HG02610 (cell line): Measurements from ENCODE around the gene UNC93B1.

Experiments used
- ATAC-seq: cut with Tn5 transposase; IDR thresholded peaks from one replicate; pipeline ENCODE4 v1.9.1; 2021; ENCODE audit warnings: mild to moderate bottlenecking, moderate library complexity; ENCODE audit not compliant: unreplicated experiment

Gene UNC93B1

DNA sequence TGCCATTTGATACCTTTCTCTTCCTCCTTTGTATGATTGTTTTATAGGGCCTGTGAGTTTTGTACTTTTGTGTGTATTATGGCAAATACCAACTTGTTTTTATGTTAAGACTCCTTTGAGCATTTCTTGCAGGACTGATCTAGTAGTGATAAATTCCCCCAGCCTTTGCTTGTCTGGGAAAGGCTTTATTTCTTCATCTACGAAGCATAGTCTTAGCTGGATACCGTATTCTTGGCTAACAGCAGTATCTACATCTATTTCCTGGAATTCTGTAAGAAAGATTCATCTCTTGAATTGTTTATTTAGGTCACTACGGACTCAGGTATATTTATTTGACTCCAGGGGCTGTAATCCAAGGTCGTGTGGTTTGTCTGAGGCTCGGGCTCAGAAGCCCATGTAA lies 20.6 kb upstream of the UNC93B1 start:
- no peak for ATAC-seq

DNA sequence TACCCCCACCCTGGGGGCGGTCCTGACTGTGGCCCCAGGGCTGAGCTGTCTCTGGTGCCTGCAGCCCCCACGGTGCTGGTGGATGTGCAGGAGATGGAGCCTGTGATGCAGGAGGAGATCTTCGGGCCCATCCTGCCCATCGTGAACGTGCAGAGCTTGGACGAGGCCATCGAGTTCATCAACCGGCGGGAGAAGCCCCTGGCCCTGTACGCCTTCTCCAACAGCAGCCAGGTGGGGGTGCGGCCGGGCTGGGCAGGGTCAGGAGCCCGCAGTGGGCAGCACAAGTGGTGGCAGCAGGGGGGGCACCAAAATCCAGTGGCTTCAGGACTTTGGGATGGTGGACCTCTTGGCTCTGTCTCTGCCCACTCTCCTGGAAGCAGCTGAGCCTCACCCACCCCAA lies 18.6 kb upstream of the UNC93B1 start:
- no peak for ATAC-seq

DNA sequence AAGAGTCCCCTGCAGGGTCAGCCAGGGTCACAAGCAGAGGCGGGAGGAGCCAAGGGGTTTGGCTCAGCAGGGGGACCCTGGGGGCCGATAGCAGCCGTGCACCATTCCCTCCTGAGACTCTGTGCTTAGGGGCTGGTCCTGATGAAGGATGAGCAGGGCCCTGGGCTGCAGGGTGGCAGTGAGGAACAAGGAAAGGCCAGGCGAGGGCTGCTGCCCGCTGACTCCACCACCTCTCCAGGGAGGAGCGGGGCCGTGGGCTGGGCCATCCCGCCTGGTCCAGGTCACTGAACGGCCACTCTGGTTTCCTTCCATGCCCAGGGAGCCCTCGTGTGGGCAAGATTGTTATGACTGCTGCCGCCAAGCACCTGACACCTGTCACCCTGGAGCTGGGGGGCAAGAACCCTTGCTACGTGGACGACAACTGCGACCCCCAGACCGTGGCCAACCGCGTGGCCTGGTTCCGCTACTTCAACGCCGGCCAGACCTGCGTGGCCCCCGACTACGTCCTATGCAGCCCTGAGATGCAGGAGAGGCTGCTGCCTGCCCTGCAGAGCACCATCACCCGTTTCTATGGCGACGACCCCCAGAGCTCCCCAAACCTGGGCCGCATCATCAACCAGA lies 17.4 kb upstream of the UNC93B1 start:
- no peak for ATAC-seq

DNA sequence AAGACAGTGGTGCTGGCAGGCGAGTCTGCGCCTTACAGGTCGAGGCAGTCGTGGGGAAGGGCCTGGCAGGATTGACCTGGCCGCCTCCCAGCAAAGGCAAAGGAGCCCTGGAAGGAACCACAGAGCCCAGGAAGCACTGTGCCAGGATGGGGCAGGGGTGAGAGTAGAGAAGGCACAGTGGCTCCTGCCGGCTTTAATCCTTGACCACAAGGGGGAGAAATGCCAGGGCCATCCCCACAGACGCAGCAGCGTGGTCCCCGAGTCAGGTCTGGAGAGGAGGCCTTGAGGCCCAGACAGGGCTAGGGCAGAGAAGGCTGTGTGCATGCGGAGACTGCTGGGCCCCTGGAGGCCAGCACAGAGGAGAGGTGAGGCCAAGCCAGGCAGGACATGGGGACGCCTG lies 16.7 kb upstream of the UNC93B1 start:
- ATAC-seq = no peak

DNA sequence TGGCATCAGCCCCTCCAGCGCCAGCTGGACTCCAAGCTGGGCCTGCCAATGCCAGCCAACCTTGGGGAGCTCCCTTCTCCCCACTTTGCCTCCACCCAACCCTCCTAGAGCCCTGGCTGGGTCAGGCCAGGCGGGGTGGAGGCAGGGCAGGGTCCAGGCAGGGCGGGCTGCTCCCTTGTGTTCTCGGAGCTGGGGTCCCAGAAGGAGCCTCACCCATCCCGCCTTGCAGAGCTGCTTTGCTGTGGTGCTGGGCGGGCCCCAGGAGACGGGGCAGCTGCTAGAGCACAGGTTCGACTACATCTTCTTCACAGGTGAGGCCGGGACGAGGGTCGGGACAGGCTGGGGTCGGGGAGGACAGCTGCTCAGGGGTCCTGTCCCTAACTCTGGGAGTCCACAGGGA lies 15.6 kb upstream of the UNC93B1 start:
- no peak for ATAC-seq

DNA sequence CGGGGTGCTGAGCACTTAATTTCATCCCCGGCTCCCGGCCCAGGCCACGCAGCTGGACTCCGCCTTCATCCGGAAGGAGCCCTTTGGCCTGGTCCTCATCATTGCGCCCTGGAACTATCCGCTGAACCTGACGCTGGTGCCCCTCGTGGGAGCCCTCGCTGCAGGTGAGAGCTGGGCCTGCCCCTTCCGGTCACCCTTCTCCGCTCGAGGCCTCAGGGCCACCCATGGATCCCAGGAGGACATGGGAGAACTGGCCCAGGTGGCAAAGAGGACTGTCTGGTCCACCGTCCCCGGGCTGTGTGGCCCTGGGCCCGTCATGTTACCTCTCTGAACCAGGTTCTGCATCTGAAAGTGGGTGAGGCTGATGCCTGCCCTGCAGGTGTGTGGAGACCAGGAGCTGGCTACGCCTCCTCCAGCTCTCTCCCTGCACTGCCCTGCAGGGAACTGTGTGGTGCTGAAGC lies 14.9 kb upstream of the UNC93B1 start:
- ATAC-seq = no peak

DNA sequence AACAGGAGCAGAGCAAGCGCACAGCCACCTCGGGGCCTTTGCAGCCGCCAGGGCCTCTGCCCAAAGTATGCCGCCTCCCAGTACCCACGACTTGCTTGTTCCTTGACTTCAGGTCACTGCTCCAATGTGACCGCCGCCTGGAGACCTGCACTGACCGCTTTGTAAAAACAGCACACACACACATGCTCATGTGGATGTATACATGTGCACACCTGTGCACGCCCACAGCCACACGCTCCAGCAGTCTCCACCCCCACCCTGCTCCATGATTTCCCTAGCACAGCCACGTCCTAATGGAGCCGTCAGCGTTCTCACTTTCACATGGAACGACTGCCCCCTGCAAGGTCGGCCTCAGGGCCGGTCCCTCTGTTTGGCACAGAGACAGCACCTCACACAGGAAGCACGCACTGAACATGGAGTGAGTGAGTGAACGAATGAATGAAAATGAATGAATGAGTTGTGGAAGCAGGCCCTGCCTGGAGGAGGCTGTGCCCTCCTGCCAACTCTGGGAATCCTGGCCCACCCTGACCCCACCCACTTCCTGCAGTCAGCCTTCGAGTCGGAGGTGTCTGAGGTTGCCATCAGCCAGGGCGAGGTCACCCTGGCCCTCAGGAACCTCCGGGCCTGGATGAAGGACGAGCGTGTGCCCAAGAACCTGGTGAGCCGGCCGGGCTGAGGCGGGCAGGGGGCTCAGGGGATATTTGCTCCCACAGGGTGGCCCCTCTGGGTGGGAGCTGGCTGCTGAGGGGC lies 14.3 kb upstream of the UNC93B1 start:
- no peak for ATAC-seq

DNA sequence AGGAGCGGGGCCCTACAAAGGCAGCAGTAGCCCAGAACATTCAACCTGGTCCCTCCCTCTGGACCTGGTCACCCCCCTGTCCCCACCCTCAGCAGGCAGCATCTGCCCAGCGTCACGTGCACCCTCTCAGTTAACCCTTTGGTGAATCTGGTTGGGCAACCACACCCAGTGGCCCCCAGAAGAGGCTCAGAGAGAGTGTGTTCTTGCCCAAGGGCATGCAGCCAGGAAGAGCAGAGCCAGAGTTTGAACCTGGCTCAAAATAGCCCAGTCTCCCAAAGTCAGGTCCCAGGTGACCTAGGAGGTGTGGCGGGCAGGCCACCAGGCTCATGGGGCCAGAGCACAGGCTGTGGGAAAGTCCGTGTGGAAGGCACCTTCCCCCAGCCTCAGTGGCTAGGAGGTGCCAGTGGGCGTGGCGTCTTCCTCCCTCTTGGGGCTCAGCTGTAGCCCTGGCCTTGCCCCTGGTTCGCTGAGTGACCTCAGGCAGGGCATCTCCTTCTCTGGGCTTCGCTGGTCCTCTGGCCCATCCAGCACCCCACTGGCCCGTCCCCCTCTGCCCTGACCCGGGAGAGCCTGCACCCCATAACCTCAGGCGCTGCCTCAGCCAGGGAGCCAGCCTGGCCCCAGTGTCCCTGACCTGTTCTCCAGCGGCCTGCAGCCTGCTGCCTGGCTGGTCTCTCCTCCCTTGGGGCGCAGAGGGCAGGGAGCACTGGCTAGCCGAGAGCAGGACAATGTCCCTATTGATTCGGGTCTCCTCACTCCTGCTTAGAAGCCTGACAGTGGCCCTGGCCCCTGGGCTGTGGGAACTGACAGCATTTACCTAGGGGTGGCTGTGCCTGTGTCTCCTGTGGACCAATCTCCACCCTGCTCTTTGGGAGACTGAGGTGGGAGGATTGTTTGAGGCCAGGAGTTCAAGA lies 13.3 kb upstream of the UNC93B1 start:
- no peak for ATAC-seq

DNA sequence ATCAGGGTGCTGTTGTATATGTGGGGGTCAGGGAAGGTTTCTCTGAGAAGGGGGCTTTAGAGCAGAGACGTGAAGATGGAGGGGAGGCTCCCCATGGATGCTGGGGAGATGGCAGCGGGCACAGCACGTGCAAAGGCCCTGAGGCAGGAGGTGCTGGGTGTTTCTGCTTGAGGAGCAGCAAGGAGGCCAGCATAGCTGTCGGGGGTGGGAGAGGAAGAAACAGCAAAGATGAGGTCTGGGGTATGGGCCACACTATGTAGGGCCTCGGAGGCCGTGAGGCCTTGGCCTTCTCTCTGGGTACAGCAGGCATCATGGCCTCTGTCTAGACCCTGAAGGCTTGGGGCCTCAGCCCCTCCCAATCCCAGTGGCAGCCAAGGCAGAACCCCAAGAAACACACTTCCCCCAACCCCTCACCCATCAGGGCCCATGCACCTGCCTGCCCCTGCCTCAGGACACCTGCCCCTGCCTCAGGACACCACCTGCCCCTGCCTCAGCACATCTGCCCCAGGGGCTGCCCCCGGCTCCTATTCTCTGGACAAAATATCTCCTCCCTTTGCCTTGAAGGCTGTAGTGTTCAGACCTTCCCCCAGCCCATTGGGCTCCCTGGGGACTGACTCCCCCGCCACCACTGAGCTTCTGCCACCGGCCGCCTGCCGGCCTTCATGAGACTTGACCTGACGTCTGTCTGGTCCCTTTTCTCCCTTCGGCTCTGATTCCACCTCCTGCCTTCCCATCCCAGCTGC lies 12.4 kb upstream of the UNC93B1 start:
- ATAC-seq = no peak

DNA sequence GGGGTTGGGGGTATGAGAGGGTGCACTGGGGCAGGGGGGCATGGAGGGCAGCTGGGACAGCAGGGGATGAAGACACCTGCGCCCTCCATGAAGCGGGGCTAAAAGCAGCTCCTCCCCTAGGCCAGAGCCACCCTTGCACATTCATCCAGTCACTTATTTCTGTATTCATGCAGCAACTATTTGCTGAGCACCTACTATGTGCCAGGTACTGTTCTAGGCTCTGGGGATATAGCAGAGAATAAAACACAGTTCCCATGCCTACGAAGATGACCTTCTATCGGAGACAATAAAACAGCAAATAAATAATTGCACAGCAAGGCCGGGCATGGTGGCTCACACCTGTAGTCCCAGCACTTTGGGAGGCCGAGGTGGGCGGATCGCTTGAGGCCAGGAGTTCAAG lies 11.6 kb upstream of the UNC93B1 start:
- no peak for ATAC-seq

DNA sequence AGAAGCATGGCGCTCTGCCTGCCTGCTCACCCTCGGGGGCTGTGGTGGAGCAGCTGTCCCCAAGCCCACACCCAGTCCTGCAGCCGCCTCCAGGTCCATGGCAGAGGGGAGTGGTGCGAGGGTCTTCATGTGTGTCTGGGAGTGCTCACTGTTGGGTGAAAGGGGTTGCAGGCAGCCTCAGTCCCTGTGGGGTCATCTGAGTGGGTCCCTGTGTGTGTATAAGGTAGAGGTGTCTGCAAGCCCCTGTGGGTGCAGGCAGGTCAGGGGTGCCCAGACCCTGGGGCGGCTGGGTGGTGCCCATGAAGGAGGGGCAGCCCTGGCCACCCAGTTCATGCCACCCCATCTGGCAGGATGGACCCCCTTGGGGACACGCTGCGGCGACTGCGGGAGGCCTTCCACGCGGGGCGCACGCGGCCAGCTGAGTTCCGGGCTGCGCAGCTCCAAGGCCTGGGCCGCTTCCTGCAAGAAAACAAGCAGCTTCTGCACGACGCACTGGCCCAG lies 11.1 kb upstream of the UNC93B1 start:
- ATAC-seq = no peak

DNA sequence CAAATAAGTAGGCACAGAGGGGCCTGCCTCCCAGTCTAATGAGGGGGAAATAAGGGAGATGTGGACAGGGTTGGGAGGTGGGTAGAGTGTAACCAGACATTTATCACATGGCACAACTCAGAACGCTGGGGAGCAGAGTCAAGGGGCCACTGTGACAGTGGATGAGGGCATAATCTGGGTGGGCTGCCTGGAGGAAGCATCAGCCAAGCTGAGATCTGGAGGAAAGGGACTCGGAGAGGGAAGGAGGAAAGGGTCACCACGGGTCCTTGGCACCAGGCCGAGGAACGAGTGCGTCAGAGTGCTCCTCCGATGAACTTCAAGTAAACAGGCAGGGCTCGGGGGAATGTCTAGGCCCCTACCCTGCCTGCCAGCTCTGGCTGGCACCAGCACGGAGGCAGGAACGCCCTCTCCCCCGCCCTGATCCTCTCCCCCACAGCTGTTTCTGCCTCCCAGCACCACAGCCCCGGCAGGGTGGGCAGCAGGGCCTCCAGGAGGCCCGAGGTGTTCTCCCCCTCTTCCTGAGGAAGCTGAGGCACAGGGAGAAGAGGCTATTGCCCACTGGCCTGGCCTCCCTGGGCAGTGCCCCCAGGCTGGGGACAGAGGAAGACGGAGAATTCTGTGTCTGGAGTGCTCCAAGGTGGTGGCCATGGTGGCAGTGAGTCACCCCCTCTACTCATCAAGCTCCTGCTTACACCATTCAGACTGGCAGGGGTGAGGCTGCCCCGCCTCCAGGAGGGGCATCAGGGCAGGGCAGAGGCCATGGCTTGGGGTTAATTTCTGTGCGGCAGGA lies 10.5 kb upstream of the UNC93B1 start:
- ATAC-seq = no peak

DNA sequence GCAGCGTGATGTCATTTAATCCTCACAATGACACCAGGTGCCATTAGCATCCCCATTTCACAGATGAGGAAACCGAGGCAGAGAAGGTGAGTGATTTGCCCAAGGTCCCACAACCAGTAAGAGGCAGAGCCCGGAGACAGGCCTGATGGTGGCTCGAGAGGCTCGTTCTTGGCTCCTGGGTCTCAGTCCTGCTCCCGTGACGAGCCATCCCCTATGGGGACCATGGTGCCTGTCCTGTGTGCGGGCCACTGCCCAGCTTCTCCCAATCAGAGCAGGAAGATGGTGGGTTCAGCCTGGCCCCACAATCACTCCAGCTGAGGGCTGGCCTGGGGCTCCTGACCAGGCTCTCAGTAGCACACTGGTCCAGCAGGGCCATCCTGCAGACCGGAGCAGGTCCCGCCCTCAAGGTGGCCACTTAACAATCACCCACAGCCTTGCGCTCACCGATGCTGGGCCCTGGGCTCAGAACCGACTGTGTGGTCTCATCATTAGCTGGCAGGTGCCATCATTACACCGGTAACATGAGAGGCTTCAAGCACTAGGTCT lies 9.8 kb upstream of the UNC93B1 start:
- no peak for ATAC-seq

DNA sequence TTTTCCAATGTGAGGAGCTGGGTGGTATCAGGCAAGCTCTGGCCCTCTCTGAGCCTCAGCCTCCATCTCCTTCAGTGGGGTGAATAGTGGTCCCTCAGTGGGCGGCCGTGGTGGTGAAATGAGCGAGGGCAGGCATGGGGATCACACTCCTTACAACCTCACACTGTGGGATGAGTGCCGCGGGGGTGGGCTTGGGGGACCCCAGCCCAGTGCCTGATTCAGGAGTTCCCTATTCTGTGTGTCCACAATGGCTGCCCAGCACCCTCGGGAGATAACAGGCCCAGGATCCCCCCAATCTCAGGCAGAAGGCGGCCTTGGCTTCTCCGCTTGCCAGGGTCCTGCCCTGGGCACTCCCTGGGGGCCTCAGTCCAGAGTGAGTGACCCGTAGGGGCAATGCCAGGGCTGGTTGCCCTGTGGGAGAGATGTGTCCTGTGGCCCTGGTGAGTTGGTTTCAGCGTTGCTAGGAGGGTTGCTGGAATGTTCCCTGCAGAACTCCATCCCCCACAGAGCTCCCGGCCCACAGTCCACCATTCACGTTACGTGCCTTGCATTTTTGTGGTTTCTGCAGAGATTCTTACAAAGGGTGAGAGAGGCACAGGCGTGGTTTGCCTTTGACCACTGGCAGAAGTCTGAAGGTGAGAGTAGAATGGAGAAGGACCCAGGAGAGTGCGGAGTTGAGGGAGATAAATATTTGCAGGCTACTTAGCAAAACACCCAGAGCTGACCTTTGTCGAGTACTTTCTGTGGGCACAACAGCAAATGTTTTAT lies 9.1 kb upstream of the UNC93B1 start:
- no peak for ATAC-seq

DNA sequence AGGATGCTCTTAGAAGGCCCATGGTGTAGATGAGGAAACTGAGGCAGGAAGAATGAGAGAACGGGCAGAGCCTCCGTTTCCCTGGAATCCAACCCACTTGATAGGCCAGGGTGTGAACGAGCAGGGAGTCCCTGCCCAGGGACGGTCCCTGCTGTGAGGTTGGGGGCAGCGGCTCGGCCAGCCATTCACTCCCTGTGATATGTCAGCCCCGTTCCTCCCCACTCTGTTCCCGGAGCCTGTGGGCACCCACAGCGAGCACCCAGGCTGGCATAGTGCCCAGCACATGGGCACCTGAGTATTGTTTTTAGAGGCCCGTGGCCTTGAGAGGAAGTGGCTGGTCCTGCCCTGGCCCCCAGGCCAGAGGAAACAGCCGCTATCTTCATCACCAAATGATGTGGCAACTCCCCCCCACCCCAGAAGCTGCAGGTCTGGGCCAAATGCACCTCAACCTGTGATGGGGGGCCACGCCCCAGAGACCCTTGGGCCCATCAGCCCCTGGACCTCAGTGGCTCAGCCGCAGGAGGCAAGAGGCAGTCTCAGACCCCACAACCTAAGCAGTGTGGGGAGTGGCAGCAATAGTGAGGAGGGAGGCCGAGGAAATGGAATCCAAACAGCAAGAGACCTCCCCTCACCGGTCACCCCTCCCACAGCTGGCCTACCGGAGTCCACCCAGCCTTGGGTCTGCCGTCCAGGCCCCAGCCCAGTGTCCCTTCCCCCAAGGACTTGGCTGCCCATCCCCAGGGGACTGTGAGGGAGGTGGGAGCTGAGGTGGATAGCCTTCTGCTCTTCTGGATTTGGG lies 8.3 kb upstream of the UNC93B1 start:
- no peak for ATAC-seq

DNA sequence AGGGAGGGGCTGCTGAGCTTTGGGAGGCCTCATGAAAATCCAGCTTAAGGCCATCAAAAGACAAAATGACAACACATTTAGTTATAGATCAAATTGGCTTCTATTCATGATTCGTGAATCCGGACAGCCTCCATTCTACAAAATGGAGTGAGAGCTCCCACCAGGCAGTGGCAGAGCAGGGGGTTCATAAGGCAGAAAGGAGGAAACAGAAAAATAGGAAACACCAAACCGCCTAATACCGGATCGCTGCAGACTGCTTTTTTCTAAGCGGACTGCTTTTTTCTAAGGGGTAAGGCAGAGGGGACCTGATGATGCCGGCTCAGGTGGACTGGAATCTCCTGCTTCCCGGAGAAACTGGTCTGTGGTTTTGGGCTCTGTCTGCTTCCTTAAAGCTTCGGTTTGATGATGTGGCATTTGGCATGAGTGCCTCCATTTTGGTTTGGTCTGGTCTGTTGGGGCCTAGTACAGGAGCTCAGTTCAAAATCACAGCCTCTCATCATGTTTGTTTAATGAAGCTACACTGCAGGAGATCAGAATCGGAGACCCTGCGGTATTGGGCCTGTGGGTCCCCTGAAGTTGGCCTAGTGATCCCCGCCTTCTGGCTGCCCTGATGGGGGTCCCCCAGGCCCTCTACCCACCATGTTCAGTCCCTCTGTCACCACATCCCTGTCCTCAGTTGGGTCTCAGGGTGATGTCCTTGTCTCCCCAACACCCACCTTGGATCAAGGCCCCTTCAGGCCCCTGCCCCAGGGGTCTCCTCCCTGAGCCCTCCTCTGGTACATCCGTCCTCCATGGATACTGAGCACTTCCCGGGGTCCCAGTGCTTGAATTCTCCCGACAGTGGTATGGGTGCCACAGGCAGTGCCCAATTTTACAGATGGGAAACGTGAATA lies 7.4 kb upstream of the UNC93B1 start:
- ATAC-seq = no peak
